ENCODE measurements around the gene NPW.

DNA sequence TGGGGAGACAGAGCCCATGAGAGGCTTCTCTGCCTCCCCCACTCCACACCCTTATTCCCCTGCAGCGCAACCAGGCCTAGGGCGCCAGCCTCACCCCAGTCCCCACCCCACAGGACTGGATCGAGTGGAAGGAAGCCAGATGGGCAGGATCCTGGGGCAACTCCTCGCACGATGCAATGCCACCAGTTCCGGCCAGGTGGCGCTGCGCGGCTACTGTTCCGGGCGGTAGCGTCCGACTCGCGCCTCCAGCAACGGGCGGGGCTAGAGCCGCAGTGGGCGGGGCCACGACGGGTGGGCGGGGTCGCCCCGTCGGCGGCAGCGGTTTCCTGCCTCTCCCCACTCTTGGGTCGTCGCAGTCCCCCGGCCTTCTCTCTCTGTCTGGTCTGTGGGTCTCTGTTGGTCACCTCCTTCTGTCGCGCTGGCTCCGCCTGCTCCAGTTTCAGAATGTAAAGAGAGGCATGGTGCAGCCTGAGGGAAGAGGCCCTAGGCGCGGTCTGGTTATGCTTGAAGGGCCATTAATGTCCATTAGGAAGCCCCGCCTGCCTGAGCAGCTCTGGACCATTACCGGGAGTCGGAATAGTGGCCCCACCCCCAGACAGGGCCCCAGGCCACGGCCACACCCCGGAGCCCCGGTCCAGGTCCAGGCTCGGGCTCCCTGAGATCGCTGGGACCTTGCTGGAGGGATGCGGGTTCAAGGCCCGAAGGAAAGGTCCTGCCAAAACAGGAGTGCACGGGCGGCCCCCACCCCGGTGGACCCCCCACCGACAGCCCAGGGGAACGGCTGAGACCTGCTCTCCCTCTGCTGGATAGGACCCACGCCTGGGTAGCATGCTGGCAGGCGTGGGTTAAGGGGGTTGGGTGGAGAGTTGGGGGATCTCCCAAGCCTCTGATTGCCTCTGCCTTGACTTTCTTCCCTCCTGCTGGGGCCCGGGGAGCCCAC, 3.8 kb downstream of the NPW start:
- TF ChIP-seq POLR2A (IDR thresholded peaks at IDR 0.05; ENCODE audit: extremely low read depth, insufficient read length): peak; percentile 69
- TF ChIP-seq, protein P1, sequence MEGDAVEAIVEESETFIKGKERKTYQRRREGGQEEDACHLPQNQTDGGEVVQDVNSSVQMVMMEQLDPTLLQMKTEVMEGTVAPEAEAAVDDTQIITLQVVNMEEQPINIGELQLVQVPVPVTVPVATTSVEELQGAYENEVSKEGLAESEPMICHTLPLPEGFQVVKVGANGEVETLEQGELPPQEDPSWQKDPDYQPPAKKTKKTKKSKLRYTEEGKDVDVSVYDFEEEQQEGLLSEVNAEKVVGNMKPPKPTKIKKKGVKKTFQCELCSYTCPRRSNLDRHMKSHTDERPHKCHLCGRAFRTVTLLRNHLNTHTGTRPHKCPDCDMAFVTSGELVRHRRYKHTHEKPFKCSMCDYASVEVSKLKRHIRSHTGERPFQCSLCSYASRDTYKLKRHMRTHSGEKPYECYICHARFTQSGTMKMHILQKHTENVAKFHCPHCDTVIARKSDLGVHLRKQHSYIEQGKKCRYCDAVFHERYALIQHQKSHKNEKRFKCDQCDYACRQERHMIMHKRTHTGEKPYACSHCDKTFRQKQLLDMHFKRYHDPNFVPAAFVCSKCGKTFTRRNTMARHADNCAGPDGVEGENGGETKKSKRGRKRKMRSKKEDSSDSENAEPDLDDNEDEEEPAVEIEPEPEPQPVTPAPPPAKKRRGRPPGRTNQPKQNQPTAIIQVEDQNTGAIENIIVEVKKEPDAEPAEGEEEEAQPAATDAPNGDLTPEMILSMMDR (IDR thresholded peaks at IDR 0.05; ENCODE audit: low read depth, low read length): peak; percentile 75
- peak; percentile 63; the same call in 1 of the 2 replicates for TF ChIP-seq MYC (IDR thresholded peaks at IDR 0.05; ENCODE audit: low read depth, low read length)

All from NB4 (cell line).